Activated CD8-positive, alpha-beta T cell treated with anti-CD3 and anti-CD28 coated beads, Interleukin-2, amount 10 ng/mL, durations not matched to agents 7 days and 5 days (primary cell): ENCODE results near the gene B4GAT1. TPM values are rescaled to one million over a fixed set of nuclear protein-coding genes. Genes with fewer than 3 reads are reported as not detected.

Experiments used
- total RNA-seq, 2 experiments: library from RNA; stranded (reverse); gene quantifications; one replicate each; pipeline ENCODE4 v1.2.3, GENCODE V29; 2021

B4GAT1 gene
- total RNA-seq, 2 experiments from 2014 or later, result 7.6 TPM

Other genes with a start within 250 kb of the B4GAT1 start
- gene KLC2, start 89.9 kb downstream of the B4GAT1 start, total RNA-seq, result 10 to 100 TPM; 53.5 to 59.8 TPM
- 100 to 1,000 TPM; 160 to 170 TPM for gene RAB1B, start 79.0 kb downstream of the B4GAT1 start, total RNA-seq
- 1 to 10 TPM; 2.7 to 3.6 TPM for gene CNIH2, start 69.5 kb downstream of the B4GAT1 start, total RNA-seq
- 10 to 100 TPM; 46.6 to 58.6 TPM for gene YIF1A, start 58.5 kb downstream of the B4GAT1 start, total RNA-seq
- gene TMEM151A, start 55.7 kb downstream of the B4GAT1 start, total RNA-seq, result not detected
- gene CD248, start 30.6 kb downstream of the B4GAT1 start, total RNA-seq, result 10 to 100 TPM; 79.5 to 80.8 TPM
- 1 to 10 TPM; 1.3 TPM for gene RIN1, start 11.2 kb downstream of the B4GAT1 start, total RNA-seq
- gene BRMS1, start 2.5 kb downstream of the B4GAT1 start, total RNA-seq, result 10 to 100 TPM; 53.2 to 57.1 TPM
- gene SLC29A2, start 24.1 kb upstream of the B4GAT1 start, total RNA-seq, result 10 to 100 TPM; 10.0 to 11.1 TPM
- gene NPAS4, start 73.4 kb upstream of the B4GAT1 start, total RNA-seq, result under 1 TPM; 0.18 to 0.34 TPM
- gene MRPL11, start 91.2 kb upstream of the B4GAT1 start, total RNA-seq, result 100 to 1,000 TPM in 1 of 2 experiments, 10 to 100 TPM in 1; 93.7 to 100 TPM
- gene PELI3, start 119.3 kb upstream of the B4GAT1 start, total RNA-seq, result 1 to 10 TPM; 5.1 to 5.8 TPM
- gene DPP3, start 132.8 kb upstream of the B4GAT1 start, total RNA-seq, result 10 to 100 TPM; 73.3 to 79.1 TPM
- gene BBS1, start 163.0 kb upstream of the B4GAT1 start, total RNA-seq, result 10 to 100 TPM; 10.6 to 14.0 TPM
- gene ZDHHC24, start 198.4 kb upstream of the B4GAT1 start, total RNA-seq, result 10 to 100 TPM; 15.5 to 15.9 TPM
- not detected for gene ACTN3, start 199.3 kb upstream of the B4GAT1 start, total RNA-seq
- under 1 TPM; 0.70 to 0.90 TPM for gene CTSF, start 221.0 kb upstream of the B4GAT1 start, total RNA-seq
- gene CCDC87, start 245.4 kb upstream of the B4GAT1 start, total RNA-seq, result under 1 TPM; 0.55 to 0.70 TPM
- gene CCS, start 245.6 kb upstream of the B4GAT1 start, total RNA-seq, result 10 to 100 TPM; 29.3 to 32.5 TPM